GM12878 (cell line): ENCODE data around the gene OR10J1. TPM values are rescaled to one million over a fixed set of nuclear protein-coding genes. Genes with fewer than 3 reads are reported as not detected.

Experiments used
- ATAC-seq: fragments of 200-7000 bp; cut with Tn5 transposase; 3 replicates; pipeline ENCODE4 v1.9.1; 2020; ENCODE audit warnings: mild to moderate bottlenecking, moderate library complexity
- BruUV-seq: library from RNA; stranded (reverse); fragments of 400-500 nt; replicated peaks from 2 replicates; lab custom pipeline; 2021; lab: Mats Ljungman, UMichigan
- CTCF ChIA-PET: fragments of 300-600 bp; sonication (Branson Sonifier 250); formaldehyde crosslinking; extraction: SDS; loops from one replicate; lab custom pipeline; 2021; ENCODE audit warnings: inconsistent platforms; lab: Yijun Ruan, JAX
- POLR2A ChIA-PET: fragments of 350-600 bp; formaldehyde crosslinking; extraction: SDS; loops from one replicate; lab custom pipeline; 2021; ENCODE audit warnings: inconsistent platforms; lab: Charles Lee
- RAD21 ChIA-PET: fragments of 300-600 bp; sonication (Branson Sonifier 250); formaldehyde crosslinking; loops from one replicate; lab custom pipeline; 2023; ENCODE audit warnings: antibody characterized with exemption; ENCODE audit not compliant: unreplicated experiment; lab: Charles Lee
- SMC1A ChIA-PET: fragments of 300-600 bp; sonication (Branson Sonifier 250); formaldehyde crosslinking; loops from one replicate; lab custom pipeline; 2023; ENCODE audit not compliant: unreplicated experiment, uncharacterized antibody; lab: Charles Lee
- DNase-seq: peaks from one replicate; pipeline ENCODE4 v3.0.0-alpha.2; 2011; ENCODE audit warnings: low read depth, low spot score
- FAIRE-seq: peaks from 3 replicates; lab custom pipeline; 2011; peaks lifted over from hg19 to GRCh38; lab: Jason Lieb, UNC
- H2AFZ ChIP-seq: 2 replicates; pipeline ENCODE4 v1.6.0; 2011; ENCODE audit warnings: low read depth, low read length, control low read depth; ENCODE audit not compliant: control insufficient read depth
- H3K27ac ChIP-seq: 2 replicates; pipeline ENCODE4 v1.5.1; 2011; ENCODE audit warnings: control low read depth; ENCODE audit not compliant: control insufficient read depth, insufficient read depth
- H3K27me3 ChIP-seq, 2 experiments: replicated peaks in 1 of 2; 2 replicates each; pipeline versions ENCODE4 v1.6.0 to v1.6.1; 2011; ENCODE audit warnings: low read length in 1 of 2; ENCODE audit not compliant: control insufficient read depth in 2 of 2, insufficient read depth in 2 of 2
- H3K36me3 ChIP-seq, 2 experiments: 2 replicates each; pipeline ENCODE4 v1.5.1; 2011; ENCODE audit warnings: low read length in 1 of 2; ENCODE audit not compliant: control insufficient read depth in 2 of 2, insufficient read depth in 2 of 2
- H3K4me1 ChIP-seq: 2 replicates; pipeline ENCODE4 v1.6.1; 2011; ENCODE audit warnings: mild to moderate bottlenecking, low read length, moderate library complexity, mixed read lengths; ENCODE audit not compliant: control insufficient read depth, insufficient read depth
- H3K4me2 ChIP-seq: 2 replicates; pipeline ENCODE4 v1.6.0; 2011; ENCODE audit warnings: control low read depth; ENCODE audit not compliant: control insufficient read depth, insufficient read depth
- H3K4me3 ChIP-seq: fragments of 200-600 bp; sonication (generic); 2 replicates; pipeline ENCODE4 v1.5.1; 2016
- H3K79me2 ChIP-seq: 2 replicates; pipeline ENCODE4 v1.6.0; 2011; ENCODE audit warnings: low read length; ENCODE audit not compliant: control insufficient read depth, insufficient read depth
- H3K9ac ChIP-seq: 2 replicates; pipeline ENCODE4 v1.8.0; 2011; ENCODE audit warnings: low read length, control low read depth, mixed read lengths; ENCODE audit not compliant: control insufficient read depth, insufficient read depth
- H3K9me3 ChIP-seq: replicated peaks from 3 replicates; pipeline ENCODE4 v1.5.1; 2011; ENCODE audit warnings: mild to moderate bottlenecking, low read length; ENCODE audit not compliant: control insufficient read depth, insufficient read depth
- H4K20me1 ChIP-seq: 2 replicates; pipeline ENCODE4 v1.6.0; 2011; ENCODE audit not compliant: control insufficient read depth, insufficient read depth
- DPF2 ChIP-seq: fragments of 450-650 bp; IDR thresholded peaks from 2 replicates; pipeline ENCODE4 v1.6.1; 2017; ENCODE audit warnings: mild to moderate bottlenecking
- FOXM1 ChIP-seq: IDR thresholded peaks from 2 replicates; pipeline ENCODE4 v1.6.1; 2012; ENCODE audit warnings: low read depth, mild to moderate bottlenecking, inconsistent platforms, low read length, moderate library complexity
- IRF3 ChIP-seq: fragments of 450-650 bp; IDR thresholded peaks from 2 replicates; pipeline ENCODE4 v1.6.1; 2014; ENCODE audit warnings: mild to moderate bottlenecking
- MEF2B ChIP-seq: fragments of 450-650 bp; IDR thresholded peaks from 2 replicates; pipeline ENCODE4 v1.6.1; 2018; ENCODE audit warnings: mild to moderate bottlenecking, moderate library complexity; ENCODE audit not compliant: partially characterized antibody, poor library complexity, severe bottlenecking
- PAX8 ChIP-seq: fragments of 450-650 bp; IDR thresholded peaks from 2 replicates; pipeline ENCODE4 v1.6.1; 2017; ENCODE audit warnings: mild to moderate bottlenecking, moderate library complexity
- SMC3 ChIP-seq: IDR thresholded peaks from 2 replicates; pipeline ENCODE4 v1.6.1; 2011; ENCODE audit warnings: low read length, improper control_type of control experiment, borderline replicate concordance
- TCF12 ChIP-seq: IDR thresholded peaks from 2 replicates; pipeline ENCODE4 v1.6.1; 2011; ENCODE audit warnings: low read depth, mild to moderate bottlenecking, low read length
- WRNIP1 ChIP-seq: IDR thresholded peaks from 2 replicates; pipeline ENCODE4 v1.6.1; 2011; ENCODE audit warnings: low read depth, low read length, improper control_type of control experiment, borderline replicate concordance
- ZNF384 ChIP-seq: IDR thresholded peaks from 2 replicates; pipeline ENCODE4 v1.6.1; 2012; ENCODE audit warnings: low read depth, mild to moderate bottlenecking, low read length, improper control_type of control experiment, borderline replicate concordance
- in situ Hi-C: fragments of 300-500 bp; cut with MboI; formaldehyde crosslinking; loops from 9 replicates; pipeline ENCODE4 v1.14.3; 2018; ENCODE audit warnings: mixed read lengths
- intact Hi-C: fragments of 100-400 bp; cut with micrococcal nuclease; formaldehyde crosslinking; loops from one replicate; pipeline ENCODE4 v1.14.2; 2022; ENCODE audit not compliant: unreplicated experiment
- polyA plus RNA-seq, 11 experiments: library from polyadenylated mRNA; depleted of rRNA in 4 of 11; unstranded in 6 of 11; stranded (reverse) in 5 of 11; fragments of >200 nt; fragmentation: Nextera tagmentation in 4 of 11; fragmentation: Illumina TruSeq in 1 of 11; extraction: Ambion mirVana in 4 of 11; extraction: Trizol in 1 of 11; gene quantifications; 1 replicate in 1 of 11; 2 replicates in 10 of 11; pipeline versions ENCODE4 v1.2.1 to v1.2.3, GENCODE V29; 2011 to 2016; ENCODE audit warnings: inconsistent platforms in 2 of 11, missing spikeins in 2 of 11, low read depth in 1 of 11
- total RNA-seq, 4 experiments: library from RNA; depleted of rRNA in 3 of 4; stranded (reverse); fragments of >200 nt in 3 of 4; fragmentation: Illumina TruSeq in 1 of 4; extraction: Trizol in 1 of 4; gene quantifications; 2 replicates each; pipeline versions ENCODE4 v1.2.1 to v1.2.3, GENCODE V29; 2013 to 2021
- TF ChIP-seq, protein P1 (sequence below): fragments of 450-650 bp; IDR thresholded peaks from 2 replicates; pipeline ENCODE4 v1.6.1; 2016; ENCODE audit warnings: mild to moderate bottlenecking

The OR10J1 gene
- total and polyA plus RNA-seq, 10 of the 15 experiments (the other 5 are each of a cell fraction or from before 2014, with no cell fraction given) = not detected

DNA sequence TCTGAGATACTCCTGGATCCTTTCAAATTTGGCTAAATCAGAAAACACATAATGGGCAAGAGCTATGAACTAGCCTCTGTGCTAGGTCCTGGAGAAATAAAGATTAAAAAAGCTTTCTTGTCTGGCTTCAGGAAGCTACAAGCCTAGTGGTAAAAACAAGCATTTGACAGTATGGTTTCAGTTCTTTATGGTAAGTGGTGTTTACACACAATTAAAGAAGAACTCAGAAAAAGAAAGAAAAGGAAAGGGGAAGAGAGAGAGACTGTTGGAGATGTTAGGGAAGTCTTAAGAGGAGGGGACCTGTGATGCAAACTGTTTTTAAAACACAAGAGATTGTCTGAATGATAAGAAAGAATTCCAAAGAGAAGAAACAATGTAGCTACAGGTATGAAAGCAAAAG, 1.8 kb downstream of the OR10J1 start:
- ChIA-PET POLR2A (no interaction called here), SMC1A (no interaction called here), RAD21 (no interaction called here), CTCF (no interaction called here)
- Histone ChIP-seq H3K36me3 (no peaks in the 10 kb centered on the region), H4K20me1 (no peaks in the 10 kb centered on the region), H2AFZ (no peak overlapping the region), H3K4me2 (no peak overlapping the region), H3K79me2 (no peaks in the 10 kb centered on the region), H3K27me3 (no peaks in the 10 kb centered on the region), H3K4me1 (no peaks in the 10 kb centered on the region), H3K4me3 (no peak overlapping the region), H3K27ac (no peak overlapping the region), H3K9ac (no peak overlapping the region), H3K9me3 (no peaks in the 10 kb centered on the region)
- TF ChIP-seq IRF3 (no peak), PAX8 (no peak), ZNF384 (no peak), SMC3 (no peak), MEF2B (no peak), TCF12 (no peak), WRNIP1 (no peak), DPF2 (no peak), FOXM1 (no peak)
- TF ChIP-seq, protein P1, sequence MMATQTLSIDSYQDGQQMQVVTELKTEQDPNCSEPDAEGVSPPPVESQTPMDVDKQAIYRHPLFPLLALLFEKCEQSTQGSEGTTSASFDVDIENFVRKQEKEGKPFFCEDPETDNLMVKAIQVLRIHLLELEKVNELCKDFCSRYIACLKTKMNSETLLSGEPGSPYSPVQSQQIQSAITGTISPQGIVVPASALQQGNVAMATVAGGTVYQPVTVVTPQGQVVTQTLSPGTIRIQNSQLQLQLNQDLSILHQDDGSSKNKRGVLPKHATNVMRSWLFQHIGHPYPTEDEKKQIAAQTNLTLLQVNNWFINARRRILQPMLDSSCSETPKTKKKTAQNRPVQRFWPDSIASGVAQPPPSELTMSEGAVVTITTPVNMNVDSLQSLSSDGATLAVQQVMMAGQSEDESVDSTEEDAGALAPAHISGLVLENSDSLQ = no peak
- ATAC-seq = no peak
- intact Hi-C loops (no loop called here), in situ Hi-C loops (no loop called here)
- DNase-seq = no peak
- no TSS peak for BruUV-seq
- FAIRE-seq = no peak
